Measurements from ENCODE around the gene AK8.

Gene AK8

DNA sequence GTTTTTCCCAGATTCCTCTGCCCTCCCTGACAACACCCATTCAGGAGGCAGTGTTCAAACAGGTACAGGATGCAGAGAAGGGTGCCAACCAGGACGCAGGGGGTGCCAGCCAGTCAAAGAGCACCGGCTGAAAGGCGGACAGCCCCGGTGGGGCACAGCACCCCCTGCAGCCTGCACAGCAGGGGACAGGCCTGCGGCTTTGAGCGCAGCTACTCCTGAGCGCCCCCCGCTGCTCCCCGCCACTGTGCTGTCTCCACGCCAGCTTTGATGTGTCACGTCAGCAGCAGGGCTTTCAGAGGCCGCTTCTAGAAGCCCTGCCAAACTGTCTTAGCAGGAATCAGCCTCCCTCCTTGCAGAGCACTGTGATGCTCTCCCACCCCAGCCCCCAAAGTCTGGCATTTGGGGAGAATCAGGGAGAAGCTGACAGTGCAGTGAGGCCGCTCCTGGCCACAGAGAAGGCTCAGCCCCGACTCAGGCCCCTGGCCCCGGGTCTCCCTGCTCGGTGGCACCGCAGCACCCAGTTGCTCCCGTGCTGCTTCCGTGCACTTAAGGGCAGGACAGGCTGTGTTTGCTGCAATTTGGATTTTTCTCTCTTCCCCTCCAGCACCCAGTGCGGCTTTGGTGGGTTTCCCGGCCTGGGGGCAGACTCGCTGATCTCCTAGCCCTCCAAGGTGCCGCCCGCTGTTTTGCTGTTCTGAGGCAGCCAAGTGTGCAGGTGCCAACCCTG, 20.3 kb downstream of the AK8 start:
- DNase-seq = no peak

DNA sequence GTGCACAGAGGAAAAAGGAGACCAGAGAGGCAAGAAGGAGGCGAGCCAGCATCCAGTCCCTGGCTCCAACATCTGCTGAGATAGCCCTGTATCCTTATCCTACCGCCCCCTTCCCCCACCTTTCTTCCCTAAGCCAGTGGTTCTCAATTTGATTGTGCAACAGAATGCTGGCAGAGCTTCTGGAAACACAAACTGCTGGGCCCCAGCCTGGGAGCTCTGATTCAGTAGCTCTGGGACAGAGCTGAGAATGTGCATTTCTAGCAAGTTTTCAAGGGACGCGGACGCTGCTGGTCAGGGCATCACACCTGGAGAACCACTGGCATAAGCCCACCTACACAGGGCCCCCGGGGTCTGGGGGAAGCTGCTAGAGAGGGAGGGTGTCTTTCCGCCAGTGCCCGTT, 21.1 kb downstream of the AK8 start:
- DNase-seq = no peak

DNA sequence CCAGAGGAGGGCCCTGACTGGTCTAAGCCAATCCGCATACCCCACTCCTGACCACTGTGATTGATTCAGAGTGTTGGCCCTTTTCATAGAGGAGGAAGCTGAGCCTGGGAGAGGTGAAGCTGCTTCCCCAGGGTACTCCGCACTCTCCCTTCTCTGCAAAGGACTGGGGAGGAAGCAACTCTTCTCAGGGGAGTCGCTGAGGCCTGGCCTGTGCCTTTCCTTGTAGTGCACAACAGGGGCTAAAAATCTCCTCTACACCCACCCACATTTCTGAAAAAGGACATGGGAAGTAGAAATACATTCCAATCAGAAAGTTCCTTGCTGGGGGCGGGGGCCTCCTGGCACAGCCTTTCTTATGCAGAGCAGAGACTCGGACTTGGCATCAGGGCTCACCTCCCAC, 22.2 kb downstream of the AK8 start:
- no peak for DNase-seq

DNA sequence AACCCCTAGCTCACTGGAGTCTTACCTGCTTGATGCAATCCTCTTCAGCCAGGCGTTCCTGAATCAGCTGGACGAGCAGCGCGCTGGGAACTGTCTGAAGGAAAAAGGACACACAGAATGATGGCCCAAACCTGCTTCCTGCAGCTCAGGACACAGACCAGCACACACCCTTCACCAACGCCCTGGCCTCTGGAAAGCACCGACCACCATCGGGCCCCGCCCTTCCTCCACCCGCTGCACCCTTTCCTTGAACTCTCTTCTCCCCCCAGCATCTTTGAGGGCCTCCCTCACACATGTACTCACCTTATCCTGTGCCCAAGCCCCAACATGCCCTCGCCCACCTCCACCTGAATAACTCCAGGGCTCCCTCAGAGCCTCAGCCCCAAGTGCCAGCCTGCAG, 23.3 kb downstream of the AK8 start:
- no peak for DNase-seq

DNA sequence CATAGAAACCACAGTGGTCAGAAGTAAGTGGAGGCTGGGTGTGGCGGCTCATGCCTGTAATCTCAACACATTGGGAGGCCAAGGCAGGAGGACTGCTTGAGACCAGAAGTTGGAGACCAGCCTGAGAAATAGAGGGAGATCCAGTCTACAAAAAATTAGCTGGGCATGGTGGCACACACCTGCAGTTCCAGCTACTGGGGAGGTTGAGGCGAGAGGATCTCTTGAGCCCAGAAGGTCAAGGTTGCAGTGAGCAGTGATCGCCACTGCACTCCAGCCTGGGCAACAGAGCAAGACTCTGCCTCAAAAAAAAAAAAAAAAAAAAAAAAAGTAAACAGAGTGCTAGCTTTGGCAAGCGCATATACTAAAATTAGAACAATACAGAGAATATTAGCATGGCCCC, 24.6 kb downstream of the AK8 start:
- DNase-seq = no peak

DNA sequence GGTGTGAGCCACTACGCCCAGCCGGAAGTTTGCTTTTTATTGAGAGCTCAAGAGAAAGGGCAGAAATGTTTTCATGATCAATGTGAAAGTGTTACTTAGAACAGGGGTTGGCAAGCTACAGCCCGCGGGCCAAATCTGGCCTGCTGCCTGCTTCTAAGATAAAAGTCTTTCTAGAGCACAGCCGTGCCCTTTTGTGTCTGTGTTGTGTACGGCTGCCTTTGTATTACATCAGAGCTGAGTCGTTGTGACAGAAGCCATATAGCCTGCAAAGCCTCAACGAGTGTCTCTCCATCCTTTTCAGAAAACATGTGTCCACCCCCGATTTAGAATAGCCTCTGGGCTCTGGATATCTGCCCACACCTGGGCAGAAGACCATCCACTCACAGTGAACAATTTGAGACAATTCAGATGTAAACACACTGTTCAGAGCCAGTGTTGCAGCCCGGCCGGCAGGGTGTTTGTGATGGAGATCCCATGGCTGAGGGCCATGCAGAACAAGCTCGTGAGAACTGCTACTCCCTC, 28.8 kb downstream of the AK8 start:
- peak; percentile 61 for DNase-seq

DNA sequence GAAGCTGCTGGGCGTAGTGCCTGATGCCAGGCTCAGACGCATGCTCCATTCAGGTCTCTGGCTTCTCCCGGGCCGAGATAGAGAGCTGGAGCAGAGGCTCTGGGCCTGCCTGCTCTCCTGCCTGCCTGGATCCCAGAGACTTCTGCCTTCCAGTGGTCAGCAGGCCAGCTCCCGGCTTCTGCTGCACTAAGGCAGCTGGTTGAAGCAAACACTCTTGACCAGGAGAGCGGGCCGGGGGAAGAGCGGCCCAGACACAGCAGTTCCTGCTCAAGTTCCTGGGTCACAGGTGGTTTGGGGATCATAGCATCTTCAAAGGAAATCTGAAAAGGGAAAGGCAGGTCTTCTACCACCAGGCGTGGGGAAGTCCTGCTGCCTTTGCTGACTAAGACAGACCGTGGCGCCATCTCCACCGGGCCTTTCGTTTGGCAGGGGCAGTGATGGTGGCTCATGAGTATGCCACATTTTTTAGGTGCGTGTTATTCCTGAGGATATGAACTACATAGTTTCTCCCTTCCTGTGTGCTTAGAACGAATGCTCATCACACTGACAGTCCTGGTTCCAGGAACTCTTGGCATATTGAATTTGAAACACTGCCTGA, 31.1 kb downstream of the AK8 start:
- no peak for DNase-seq

DNA sequence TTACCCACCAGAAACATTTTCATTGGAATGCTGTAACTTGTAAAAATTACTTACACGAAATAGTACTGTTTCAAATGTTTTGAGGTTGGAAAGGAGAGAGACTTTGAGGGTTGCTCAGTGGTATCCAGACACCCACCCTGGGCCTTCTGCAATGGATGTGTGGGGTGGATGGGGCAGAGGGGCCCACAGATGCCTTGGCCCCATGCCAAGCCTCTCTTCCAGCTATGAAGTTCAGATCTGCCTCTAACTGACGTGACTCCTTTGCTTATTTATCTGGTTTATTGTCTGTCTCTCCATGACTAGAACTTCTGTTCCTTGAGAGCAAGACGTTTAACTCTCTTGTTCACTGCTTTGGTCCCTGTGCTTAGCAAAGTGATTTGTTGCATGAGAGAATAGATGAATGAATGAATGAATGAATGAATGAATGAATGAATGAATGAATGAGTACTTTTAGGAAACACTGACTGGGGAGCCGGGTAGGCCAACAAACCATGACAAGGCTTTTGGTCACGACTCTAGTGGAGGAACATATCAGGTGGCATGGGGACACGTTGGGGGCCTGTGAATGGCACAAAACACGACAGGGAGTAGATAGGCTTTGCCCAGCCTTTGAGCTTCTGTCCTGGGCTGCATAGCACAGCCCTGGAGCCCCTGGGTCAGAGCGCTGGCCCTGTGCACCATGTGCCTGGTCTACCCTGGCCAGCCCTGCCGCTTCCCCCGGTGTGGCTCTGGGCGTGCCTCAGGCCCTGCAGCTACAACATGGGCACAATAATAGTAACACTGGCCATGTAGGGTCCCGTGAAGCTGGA, 31.8 kb downstream of the AK8 start:
- no peak for DNase-seq

DNA sequence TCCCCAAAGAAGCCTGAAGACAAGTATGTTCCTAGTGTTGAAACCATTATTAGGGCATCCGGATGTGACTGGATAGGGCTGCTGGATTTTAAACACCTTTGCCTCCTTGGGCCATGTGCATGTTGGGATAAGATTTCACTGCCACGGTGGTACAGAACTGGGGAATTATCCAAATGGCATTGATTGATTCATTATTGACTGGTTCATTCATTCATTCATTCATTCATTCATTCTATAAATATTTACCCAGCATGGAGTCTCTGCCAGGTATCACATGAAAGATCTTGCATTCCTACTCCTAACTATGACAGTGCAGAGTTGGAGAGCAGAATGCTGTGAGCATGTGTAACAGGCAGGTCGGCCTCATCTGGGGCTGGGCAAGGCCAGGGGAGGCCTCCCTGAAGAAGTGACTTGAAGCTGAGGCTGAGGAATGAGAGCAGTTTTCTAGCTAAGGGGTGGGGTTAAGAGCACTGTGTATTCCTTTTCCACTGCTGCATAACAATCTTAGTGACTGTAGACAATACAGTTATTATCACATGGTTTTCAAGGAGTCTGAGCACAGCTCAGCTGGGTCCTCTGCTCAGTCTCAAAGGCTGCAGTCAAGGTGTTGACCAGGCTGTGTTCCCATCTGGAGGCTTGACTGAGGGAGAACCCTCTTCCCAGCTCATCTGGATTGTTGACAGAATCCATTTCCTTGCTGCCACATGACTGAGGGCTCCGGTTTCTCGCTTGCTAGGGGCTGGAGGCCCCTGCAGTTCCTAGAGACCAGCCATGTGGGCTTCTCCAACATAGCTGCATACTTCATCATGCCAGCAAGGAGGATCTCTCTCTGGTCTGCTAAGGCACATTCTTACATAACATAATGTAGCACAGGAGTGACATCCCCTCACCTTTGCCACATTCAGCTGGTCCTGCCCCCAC, 35.7 kb downstream of the AK8 start:
- DNase-seq = no peak

DNA sequence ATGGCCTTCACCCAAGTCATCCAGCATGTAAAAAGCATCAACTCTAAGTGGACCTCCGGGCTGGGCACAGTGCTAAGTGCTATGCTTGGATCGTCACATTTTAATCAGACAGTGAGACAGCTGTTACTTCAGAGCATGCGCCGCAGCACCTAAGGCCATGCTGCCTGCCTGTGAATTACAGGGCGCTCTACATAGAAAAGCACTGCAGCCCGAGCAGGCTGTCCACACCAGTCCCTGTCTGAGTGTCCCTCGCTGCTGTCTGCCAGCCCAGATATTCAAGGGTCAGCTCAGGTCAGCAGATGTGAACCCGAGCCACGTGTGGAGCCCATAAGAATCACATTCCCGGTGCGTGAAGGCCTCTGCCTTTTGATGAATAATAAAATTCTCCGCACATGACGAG, 37.1 kb downstream of the AK8 start:
- DNase-seq = no peak

DNA sequence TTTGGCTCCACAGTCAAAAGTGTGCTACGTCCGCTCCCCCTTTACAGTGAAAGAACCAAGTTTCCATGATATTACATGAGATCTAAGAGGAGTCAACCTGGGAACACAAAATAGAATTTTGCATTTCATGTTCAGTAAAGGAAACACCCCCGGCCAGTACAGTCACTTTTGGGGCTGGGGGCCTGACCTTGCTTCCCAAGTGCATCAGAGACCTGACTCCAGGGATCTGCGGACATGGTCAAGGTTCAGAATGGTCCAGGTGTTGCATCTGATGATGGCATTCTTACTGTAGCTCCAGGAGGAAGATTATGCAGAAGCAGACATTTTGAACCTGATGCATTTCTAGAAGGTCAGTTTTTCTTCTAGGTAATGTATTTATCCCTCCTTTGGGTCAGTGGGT, 39.8 kb downstream of the AK8 start:
- no peak for DNase-seq

DNA sequence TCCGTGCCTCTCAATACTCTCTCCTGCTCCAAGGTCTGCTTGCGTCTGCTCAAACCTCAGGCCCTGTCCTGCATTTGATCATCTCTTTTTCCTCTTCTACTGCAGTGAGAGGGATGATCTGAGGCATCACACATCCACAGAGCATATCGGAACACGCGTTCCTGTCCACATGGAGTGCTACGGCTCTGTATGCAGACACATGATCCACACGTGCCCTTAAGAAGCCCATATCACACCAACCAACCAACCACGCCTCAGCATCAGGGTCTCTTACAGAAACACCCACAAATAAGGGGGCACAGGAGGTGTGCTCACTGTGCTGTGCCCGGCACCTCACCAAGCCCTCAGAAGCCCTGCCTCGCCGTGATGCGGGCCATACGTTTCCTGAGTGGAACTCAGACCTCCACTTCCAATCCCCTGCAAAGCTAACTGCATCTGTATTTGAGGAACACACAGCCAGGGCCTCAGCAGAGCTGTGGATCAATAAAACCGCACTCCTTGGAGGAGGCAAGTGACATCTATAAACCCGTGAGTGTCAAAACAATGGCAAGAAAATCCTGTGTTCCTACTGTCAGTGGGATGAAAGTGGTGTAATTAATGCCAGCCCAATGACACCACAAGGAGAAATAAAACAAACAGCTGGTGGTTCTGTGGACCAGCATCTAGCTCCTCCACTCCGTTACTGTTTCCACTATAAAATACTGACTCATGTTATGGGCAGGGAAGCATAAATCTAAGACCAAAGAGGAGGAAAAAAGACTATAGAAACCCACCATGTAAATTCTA, 40.4 kb downstream of the AK8 start:
- DNase-seq = no peak

DNA sequence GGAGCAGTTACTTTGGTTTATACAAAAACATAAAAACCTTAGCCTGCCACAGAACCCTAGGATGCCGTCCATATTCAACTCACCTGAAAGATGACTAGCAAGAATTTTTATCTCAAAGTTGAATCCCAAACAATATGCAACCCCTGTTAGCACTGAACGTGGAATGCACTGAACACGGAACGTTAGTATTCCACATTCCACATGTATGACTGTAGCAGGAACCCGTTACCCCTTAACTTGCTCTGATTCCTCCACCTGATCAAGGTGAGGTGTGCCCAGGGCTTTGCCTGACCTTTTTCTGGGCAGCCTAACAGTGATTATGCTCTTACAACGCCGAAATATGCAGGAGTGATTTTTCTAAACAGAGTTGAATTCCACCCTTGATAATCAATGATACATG, 43.7 kb downstream of the AK8 start:
- DNase-seq = no peak

DNA sequence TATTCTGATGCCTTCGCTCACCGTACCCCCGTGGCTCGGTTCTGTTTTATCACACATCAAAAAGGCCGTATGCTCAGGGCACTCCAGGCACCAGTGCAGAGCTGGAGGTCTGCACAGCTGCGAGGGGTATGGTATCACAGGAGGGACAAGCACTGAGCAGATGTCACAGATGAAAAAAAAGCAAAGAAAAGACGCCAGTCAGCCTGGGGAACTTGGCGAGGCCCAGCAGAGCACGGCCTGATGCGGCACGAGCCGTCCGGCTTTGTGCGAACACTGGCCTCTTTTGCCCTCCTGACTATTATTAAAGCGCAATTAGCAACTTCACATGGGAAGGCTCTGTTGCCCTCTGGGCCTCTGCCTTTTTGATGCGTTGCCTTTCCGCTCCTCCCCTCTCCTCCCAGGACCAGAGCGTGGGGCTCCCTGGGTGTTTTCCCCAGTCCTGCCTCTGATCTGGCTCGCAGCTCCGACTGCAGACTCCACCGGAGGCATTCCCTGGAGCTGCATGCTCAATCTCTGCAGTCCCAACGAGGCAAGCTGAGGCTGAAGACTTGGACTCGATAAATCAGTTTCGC, 44.4 kb downstream of the AK8 start:
- no peak for DNase-seq

DNA sequence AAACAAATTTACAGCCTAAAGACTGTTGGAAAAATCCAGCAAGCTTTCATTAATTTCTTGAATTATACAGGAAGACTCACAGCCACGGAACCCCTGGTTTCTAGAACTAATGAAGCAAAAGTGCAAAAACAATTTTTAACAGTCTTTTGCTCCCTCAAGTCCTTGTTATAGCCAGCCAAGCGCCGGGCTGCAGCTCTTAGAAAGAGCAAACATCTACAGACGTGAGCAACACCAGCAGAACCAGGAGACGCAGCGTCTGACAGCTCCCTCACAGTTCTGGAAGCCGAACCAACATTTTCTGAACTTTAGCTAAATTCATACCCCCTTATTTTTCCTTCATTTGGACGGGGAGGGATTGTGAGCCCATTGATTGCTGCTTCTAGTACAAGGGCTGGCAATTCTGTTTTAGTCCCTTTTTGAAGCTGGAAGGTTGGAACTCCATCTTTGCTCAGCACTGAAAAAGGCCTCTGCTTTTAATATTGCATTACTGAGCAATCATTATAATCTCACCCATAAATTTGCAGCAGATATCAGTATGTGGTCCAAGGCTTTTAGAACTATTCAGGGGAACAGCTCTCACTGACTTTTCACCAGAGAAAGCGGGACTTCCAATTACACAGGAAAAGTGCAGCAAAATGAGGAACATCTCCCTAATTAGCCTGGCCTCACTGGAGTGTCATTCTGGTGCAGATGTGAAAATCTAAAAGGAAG, 45.8 kb downstream of the AK8 start:
- DNase-seq = no peak

DNA sequence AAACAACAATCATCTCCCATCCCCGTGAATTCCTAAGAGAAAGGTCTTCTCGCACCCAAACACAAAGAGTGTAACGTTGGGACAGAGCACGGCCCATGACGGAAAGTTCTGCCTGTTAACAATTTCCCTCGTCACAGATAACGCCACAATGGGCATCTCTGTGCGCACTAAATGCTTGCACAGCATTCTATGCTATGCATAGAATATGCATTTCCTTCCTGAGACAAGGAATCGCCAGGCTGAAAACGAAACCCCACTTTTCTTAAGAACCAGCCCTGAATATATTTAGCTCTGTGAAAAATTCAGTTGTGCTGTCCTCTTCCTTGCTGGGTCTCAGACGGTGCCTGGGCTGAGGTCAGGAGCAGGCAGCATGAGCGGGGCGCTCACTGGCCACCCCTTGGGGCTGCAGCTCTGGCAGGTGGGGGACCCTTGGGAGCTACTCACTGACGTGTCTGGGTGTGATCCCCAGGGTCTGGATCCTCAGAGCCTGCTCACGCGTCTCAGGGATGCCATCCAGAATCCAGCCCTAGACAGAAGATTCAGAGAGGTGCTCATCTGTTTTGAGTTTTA, 49.8 kb downstream of the AK8 start:
- no peak for DNase-seq

DNA sequence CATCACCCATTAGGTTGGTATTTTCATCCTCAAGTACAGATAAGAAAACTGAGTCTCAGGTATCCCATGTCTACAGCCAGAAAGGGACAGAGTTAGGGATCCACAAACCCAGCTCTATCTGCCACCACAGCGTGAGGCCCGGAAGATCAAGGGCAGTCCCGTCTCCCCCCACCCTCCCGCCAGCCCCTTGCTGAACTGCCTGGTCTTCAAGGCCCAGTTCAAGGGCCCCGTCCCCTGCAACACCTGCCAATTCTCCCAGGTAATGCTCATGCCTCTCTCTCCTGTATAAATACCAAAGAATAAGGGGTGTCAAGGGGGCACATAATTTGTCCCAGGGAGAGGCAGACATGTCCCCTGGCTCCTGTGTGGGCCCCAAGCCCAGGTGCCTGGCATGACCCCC, 50.7 kb downstream of the AK8 start:
- DNase-seq = no peak

DNA sequence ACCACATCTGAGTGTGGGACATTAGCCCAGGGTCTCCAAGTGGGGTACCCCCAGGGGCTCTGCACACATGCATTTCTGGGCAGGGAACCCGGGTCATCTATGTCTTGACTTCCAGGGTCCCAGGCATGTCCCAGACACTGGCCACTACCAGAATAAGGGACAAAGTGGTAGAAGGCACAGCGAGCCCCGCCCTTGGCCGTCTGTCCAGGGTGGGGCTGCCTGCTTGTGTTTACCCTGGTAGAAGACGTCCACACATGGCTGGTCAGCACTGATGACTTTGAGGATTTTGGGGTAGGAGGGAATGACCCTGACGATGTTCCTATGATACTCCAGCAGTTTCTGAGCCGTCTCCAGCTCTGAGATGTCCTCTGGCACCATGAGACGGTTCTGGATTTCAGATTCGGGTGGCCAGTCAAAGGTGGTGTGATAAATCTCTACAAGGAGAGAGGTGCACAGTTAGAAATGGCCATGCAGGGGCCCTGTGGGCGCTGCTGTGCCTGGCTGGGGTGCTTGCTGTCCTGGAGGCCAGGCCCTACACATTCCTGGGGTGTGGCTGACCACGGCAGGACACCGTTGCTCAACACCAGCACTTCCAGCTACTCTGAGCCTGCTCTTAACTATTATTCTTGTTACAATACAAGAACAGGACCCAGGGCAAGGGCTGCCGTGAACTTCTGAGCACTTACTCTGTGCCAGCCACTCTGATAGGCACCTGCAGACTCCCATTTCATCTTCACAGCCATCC, 51.3 kb downstream of the AK8 start:
- DNase-seq = no peak

DNA sequence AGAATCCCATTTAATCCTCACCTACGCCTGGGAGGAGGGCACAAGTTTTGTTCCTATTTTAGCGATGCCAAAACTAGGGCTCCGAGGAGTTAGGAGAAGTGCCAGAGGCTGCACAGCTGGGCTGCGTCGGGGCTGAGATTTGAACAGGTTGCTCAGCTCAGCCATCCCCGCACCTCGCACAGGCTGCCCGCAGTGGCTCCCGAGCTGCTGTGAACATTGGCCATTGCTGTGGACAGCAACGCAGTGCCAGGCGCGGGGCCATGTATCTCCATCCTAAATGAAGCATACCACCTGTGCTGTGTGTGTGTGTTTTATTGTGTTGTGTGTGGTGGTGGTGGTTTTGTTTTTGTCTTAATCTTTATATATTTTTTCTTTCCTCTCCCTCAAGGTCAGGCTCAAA, 52.0 kb downstream of the AK8 start:
- DNase-seq = no peak

DNA sequence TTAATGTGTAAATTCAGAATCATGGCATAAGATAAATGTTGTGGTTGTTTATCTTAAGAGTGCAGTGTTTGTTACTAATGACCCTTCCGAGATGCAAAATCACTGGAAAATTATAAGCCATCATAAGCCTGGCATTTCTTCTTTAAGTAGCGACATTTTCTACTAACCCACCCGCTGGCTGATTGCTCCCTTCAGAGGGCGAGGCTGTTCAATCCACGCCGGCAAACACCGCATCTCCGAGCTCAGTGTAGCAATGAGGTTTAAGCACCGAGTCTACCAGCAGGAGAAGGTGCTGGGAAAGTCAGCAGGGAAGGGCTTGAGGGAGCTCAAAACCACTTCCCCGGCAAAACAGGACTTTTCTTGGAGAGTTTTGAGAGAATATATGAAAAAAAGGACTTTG, 52.7 kb downstream of the AK8 start:
- no peak for DNase-seq
